Duodenal mucosa (tissue), 2 donors: Measurements from ENCODE around the gene BATF3.

Experiments used
- H3K27ac ChIP-seq: one replicate; pipeline ENCODE4 v1.7.0; 2013; ENCODE audit warnings: low read depth, low read length
- H3K27me3 ChIP-seq, 2 donors: one replicate each; pipeline ENCODE4 v1.7.0; 2013; ENCODE audit warnings: low read length in 2 of 2, control low read depth in 1 of 2; ENCODE audit not compliant: insufficient read depth in 2 of 2, control insufficient read depth in 1 of 2
- H3K36me3 ChIP-seq, 2 donors: one replicate each; pipeline ENCODE4 v1.7.0; 2013; ENCODE audit warnings: low read length in 2 of 2, control low read depth in 1 of 2; ENCODE audit not compliant: insufficient read depth in 2 of 2, control insufficient read depth in 1 of 2
- H3K4me1 ChIP-seq, 2 donors: one replicate each; pipeline ENCODE4 v1.7.0; 2013; ENCODE audit warnings: low read length in 2 of 2, control low read depth in 1 of 2; ENCODE audit not compliant: insufficient read depth in 2 of 2, control insufficient read depth in 1 of 2
- H3K4me3 ChIP-seq, 2 donors: one replicate each; pipeline ENCODE4 v1.7.0; 2013; ENCODE audit warnings: low read length in 2 of 2, low read depth in 1 of 2
- H3K9ac ChIP-seq, 2 donors: one replicate each; pipeline ENCODE4 v1.7.0; 2013; ENCODE audit warnings: low read length in 2 of 2, low read depth in 1 of 2
- H3K9me3 ChIP-seq, 2 donors: one replicate each; pipeline ENCODE4 v1.7.0; 2013; ENCODE audit warnings: low read length in 2 of 2, control low read depth in 1 of 2; ENCODE audit not compliant: control insufficient read depth in 1 of 2

Gene BATF3

DNA sequence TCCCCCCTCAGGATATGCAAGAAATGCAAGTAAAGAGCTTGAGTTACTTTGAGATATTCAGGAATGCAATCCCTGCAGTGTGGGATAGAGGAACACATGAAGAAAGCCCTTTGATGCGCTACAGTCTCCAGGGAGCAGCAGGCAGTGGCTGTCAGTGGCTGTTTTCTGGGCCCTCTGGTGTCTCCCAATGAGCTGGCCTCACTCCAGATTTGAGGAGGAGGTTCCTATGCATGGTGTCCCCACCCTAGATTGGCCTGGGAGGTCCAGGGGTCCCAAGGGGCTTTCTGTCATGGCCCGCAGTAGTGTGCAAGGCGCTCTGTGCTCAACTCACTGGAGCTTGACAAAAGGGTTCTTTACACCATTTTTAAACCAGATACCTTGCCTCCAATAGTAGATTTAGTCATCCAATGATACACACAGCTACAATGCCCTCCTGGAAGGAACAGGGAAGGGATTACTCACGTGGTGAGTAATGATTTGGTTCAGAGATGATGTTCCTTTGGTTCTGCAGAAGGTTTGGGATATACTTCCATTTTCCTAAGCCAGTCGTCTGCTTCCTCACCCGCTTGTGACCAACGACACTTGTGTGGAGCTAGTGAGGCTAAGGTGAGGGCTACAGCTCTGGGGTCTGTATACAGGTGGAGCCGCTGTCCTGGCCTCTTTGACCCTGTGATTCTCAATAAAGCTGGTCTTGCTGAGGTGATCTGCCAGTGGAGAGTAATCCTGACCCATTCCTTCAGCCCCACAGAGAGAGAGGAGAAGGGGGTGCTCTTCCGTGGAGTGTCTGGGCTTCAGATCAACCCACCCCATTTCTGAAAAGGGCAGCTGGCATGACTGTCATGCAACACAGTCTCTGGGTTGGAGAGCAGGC lies 6.6 kb downstream of the BATF3 start:
- Histone ChIP-seq H3K27me3 (peaks cover 7 to 27% of the 10 kb centered on the region in 2 donors), H3K9ac (no peak overlapping the region), H3K4me1 (no peaks in the 10 kb centered on the region), H3K27ac (no peak overlapping the region), H3K9me3 (no peaks in the 10 kb centered on the region), H3K4me3 (no peak overlapping the region), H3K36me3 (no peaks in the 10 kb centered on the region)

GRCh38 chr1:212691561-212692071 lies 8.0 kb downstream of the BATF3 start:
- Histone ChIP-seq H3K36me3 (no peaks in the 10 kb centered on the region), H3K9me3 (no peaks in the 10 kb centered on the region), H3K27ac (no peak overlapping the region), H3K9ac (no peak overlapping the region), H3K27me3 (peaks cover 0 to 13% of the 10 kb centered on the region in 2 donors), H3K4me3 (no peak overlapping the region), H3K4me1 (no peaks in the 10 kb centered on the region)

GRCh38 chr1:212690816-212691403 lies 8.7 kb downstream of the BATF3 start:
- no peak overlapping the region for H3K27ac ChIP-seq
- no peaks in the 10 kb centered on the region for H3K9me3 ChIP-seq
- no peaks in the 10 kb centered on the region for H3K4me1 ChIP-seq
- H3K36me3 ChIP-seq = no peaks in the 10 kb centered on the region
- peaks cover 0 to 7% of the 10 kb centered on the region in 2 donors for H3K27me3 ChIP-seq
- no peak overlapping the region for H3K4me3 ChIP-seq
- H3K9ac ChIP-seq = no peak overlapping the region

DNA sequence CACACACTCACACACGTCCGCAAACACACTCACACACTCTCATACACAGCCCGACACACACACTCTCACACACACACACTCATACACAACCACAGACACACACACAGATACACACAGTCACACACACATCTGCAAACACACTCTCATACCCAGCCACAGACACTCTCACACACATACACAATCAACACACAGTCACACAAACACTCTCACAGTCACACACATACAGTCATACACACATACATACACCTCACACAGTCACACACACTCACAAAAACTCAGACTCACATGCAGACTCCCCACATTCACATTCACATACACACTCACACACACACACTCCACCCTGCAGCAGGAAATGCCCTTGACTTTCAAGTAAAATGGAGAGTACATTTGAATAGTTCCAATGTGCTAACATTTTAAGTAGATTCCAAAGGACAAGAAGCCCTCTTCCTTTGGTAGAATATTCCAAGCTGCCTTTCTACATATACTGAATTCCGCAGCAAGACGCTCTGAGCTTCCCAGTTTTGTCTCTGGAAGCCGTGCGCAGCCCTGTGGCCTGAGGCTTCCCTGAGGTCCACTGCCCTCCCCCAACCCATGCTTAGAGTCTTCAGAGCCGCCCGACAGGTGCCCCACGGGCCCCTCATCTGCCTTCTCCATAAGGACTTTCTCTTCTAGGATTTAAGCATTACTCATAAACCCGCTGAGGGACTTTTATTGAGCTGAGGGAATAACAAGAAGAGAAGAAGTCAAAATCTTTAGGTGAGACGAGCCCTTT lies 9.7 kb downstream of the BATF3 start:
- Histone ChIP-seq H3K9me3 (no peaks in the 10 kb centered on the region), H3K27ac (no peak overlapping the region), H3K27me3 (peaks cover 0 to 7% of the 10 kb centered on the region in 2 donors), H3K9ac (no peak overlapping the region), H3K4me3 (no peak overlapping the region), H3K4me1 (no peaks in the 10 kb centered on the region), H3K36me3 (no peaks in the 10 kb centered on the region)

DNA sequence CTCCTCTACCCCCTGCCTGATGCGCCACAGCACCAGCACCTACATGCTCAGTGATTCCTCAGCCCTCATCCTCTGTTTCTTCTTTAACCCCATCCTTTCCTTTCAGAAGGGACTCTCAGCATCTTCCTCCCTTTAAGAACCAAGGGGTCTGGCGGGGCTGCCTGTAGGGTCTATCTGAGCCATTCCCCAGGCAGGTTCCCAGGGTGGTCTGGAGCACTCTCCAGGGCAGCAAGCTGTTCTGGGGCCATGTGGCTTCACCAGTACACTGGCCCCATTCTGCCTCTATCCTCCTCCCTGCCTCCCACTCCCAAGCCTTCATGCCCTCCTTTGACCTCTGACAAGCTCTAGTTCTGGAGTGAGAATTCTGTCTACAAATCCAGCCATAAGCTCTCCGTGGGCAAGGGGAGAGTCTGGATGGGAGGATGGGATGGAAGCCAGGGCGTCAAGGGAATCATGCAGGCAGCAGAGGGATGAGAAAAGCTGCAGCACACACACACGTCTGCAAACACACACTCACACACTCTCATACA lies 10.4 kb downstream of the BATF3 start:
- no peak overlapping the region for H3K27ac ChIP-seq
- no peaks in the 10 kb centered on the region for H3K36me3 ChIP-seq
- H3K4me3 ChIP-seq = no peak overlapping the region
- no peaks in the 10 kb centered on the region for H3K4me1 ChIP-seq
- no peaks in the 10 kb centered on the region for H3K9me3 ChIP-seq
- peaks cover 0 to 7% of the 10 kb centered on the region in 2 donors for H3K27me3 ChIP-seq
- H3K9ac ChIP-seq = no peak overlapping the region

DNA sequence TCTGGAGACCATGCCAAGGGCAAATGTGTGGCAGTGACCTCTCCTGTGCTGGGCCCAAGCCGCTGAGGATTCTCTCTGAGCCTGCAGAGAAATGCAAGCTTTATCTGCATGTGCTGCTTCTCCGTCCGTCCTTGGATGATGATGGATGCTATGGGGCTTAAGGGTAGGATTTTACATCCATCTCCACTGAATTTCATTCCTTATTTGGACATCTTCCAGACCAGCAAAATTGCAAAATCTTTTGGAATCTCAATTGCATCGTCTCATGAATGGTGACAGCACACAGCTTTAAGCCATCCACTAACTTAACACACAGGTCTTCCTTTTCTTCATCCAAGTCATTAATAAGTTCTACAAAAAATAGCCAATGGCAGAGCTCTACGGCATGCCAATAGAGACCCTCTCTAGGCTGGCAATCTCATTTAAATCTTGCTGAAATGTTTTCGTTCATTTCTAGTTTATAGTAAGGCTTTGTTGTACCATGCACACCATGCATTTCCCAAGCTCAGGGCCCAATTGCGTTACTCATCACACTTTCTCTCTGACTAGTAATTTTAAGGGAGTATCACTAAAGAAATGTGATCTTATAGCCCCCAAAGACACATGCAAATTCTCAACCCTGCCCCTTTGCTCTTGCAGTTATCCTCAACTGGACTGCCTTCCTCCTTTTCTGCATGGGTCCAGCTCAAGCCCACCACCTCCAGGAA lies 11.1 kb downstream of the BATF3 start:
- H3K9me3 ChIP-seq = no peaks in the 10 kb centered on the region
- H3K4me1 ChIP-seq = peaks cover 0 to 2% of the 10 kb centered on the region in 2 donors
- H3K4me3 ChIP-seq = no peak overlapping the region
- H3K27ac ChIP-seq = no peak overlapping the region
- no peak overlapping the region for H3K9ac ChIP-seq
- H3K36me3 ChIP-seq = no peaks in the 10 kb centered on the region
- peaks cover 0 to 7% of the 10 kb centered on the region in 2 donors for H3K27me3 ChIP-seq

DNA sequence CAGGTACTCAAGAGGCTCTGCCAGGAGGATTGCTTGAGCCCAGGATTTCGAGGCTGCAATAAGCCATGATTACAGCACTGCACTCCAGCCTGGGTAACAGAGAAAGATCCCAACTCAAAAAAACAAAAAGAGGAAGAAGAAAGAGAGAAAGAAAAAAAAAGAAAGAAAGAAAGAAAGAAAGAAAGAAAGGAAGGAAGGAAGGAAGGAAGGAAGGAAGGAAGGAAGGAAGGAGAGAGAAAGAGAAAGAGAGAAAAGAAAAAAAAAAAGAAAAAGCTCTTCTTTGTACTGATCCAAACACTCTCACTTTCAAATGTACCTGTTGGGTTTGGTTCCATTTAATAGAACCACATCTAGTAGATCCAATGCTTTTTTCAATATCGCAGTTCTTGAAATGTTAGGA lies 11.8 kb downstream of the BATF3 start:
- H3K9ac ChIP-seq = no peak overlapping the region
- H3K27me3 ChIP-seq = peaks cover 0 to 1% of the 10 kb centered on the region in 2 donors
- H3K9me3 ChIP-seq = no peaks in the 10 kb centered on the region
- no peak overlapping the region for H3K27ac ChIP-seq
- H3K36me3 ChIP-seq = no peaks in the 10 kb centered on the region
- H3K4me1 ChIP-seq = peaks cover 0 to 4% of the 10 kb centered on the region in 2 donors
- H3K4me3 ChIP-seq = no peak overlapping the region

DNA sequence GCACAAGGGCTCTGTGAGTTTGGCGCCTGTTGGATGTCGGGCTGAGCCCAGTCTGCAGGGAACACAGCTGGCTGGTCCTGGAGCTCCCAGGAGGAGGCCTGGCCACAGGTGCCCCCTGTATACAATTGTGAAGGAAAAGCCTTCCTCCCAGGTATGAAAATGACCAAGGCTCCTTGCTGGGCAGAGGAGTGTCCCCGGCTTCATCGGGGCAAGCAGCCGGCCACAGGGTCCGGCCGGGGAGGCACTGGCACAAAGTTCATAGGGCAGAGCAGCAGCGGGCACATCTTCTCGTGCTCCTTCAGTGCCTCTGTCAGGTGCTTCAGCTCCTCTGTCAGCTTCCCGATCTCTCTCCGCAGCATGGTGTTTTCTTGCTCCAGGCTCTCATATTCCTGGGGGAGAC lies 13.0 kb downstream of the BATF3 start:
- Histone ChIP-seq H3K4me1 (peaks cover 3 to 4% of the 10 kb centered on the region in 2 donors), H3K9me3 (no peaks in the 10 kb centered on the region), H3K27me3 (no peaks in the 10 kb centered on the region), H3K4me3 (no peak overlapping the region), H3K27ac (no peak overlapping the region), H3K9ac (no peak overlapping the region), H3K36me3 (no peaks in the 10 kb centered on the region)

GRCh38 chr1:212686069-212686468 lies 13.6 kb downstream of the BATF3 start:
- Histone ChIP-seq H3K27me3 (no peaks in the 10 kb centered on the region), H3K9me3 (no peaks in the 10 kb centered on the region), H3K9ac (no peak overlapping the region), H3K27ac (no peak overlapping the region), H3K4me3 (no peak overlapping the region), H3K36me3 (no peaks in the 10 kb centered on the region), H3K4me1 (peaks cover 3 to 4% of the 10 kb centered on the region in 2 donors)
